Parathyroid adenoma (tissue), 2 donors: ENCODE results near the gene ZNF282.

Experiments
- H2AFZ ChIP-seq: fragments of 300-600 bp; sonication (generic); one replicate; pipeline ENCODE4 v1.7.0; 2017; ENCODE audit warnings: antibody characterized with exemption, mild to moderate bottlenecking
- H3K27ac ChIP-seq: fragments of 300-600 bp; sonication (generic); one replicate; pipeline ENCODE4 v1.7.0; 2017
- H3K27me3 ChIP-seq: fragments of 300-600 bp; sonication (generic); one replicate; pipeline ENCODE4 v1.7.0; 2017; ENCODE audit warnings: low read length; ENCODE audit not compliant: control insufficient read depth, insufficient read depth
- H3K36me3 ChIP-seq: fragments of 300-600 bp; sonication (generic); one replicate; pipeline ENCODE4 v1.7.0; 2017; ENCODE audit warnings: low read length; ENCODE audit not compliant: control insufficient read depth, insufficient read depth
- H3K4me1 ChIP-seq: fragments of 300-600 bp; sonication (generic); one replicate; pipeline ENCODE4 v1.7.0; 2017; ENCODE audit warnings: control low read depth
- H3K4me2 ChIP-seq: fragments of 300-600 bp; sonication (generic); one replicate; pipeline ENCODE4 v1.7.0; 2017; ENCODE audit warnings: low read length
- H3K4me3 ChIP-seq: fragments of 300-600 bp; sonication (generic); one replicate; pipeline ENCODE4 v1.7.0; 2017; ENCODE audit warnings: low read depth, low read length
- H3K79me2 ChIP-seq: fragments of 300-600 bp; sonication (generic); one replicate; pipeline ENCODE4 v1.7.0; 2017; ENCODE audit warnings: control low read depth
- H3K9ac ChIP-seq: fragments of 300-600 bp; sonication (generic); one replicate; pipeline ENCODE4 v1.7.0; 2017; ENCODE audit warnings: mild to moderate bottlenecking
- H3K9me3 ChIP-seq: fragments of 300-600 bp; sonication (generic); one replicate; pipeline ENCODE4 v1.7.0; 2017; ENCODE audit warnings: low read length; ENCODE audit not compliant: control insufficient read depth
- TF ChIP-seq, protein P1 (sequence below): fragments of 300-600 bp; sonication (generic); IDR thresholded peaks from one replicate; pipeline ENCODE4 v1.7.0; 2017; ENCODE audit warnings: antibody characterized with exemption, mild to moderate bottlenecking
- donor health status: primary hyperparathyroidism.

ZNF282 gene

DNA sequence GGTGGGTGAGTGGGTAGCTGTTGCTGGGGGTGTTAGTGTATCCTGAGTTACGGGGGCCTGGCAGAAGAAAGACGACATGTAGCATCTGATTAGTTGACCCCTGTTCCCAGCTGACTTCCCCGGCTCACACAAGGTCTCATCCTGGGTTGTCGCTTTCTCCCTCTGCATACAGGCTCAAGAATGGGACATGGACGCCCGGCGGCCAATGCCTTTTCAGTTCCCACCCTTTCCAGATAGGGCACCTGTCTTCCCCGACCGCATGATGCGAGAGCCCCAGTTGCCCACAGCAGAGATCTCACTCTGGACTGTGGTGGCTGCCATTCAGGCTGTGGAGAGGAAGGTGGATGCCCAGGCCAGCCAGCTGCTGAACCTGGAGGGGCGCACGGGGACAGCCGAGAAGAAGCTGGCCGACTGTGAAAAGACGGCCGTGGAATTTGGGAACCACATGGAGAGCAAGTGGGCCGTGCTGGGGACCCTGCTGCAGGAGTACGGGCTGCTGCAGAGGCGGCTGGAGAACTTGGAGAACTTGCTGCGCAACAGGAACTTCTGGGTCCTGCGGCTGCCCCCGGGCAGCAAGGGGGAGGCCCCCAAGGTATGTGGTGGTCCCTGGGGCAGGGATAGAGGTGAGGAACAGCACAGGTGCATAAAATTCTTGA lies 2.9 kb downstream of the ZNF282 start:
- H3K9ac ChIP-seq: no peak overlapping the region
- H3K4me2 ChIP-seq: no peak overlapping the region
- H2AFZ ChIP-seq: no peak overlapping the region
- no peak overlapping the region for H3K27ac ChIP-seq
- no peaks in the 10 kb centered on the region for H3K4me1 ChIP-seq
- H3K27me3 ChIP-seq: no peaks in the 10 kb centered on the region
- H3K36me3 ChIP-seq: no peaks in the 10 kb centered on the region
- H3K4me3 ChIP-seq: no peak overlapping the region
- H3K79me2 ChIP-seq: peaks cover 49% of the 10 kb centered on the region
- H3K9me3 ChIP-seq: no peaks in the 10 kb centered on the region
- TF ChIP-seq, protein P1, sequence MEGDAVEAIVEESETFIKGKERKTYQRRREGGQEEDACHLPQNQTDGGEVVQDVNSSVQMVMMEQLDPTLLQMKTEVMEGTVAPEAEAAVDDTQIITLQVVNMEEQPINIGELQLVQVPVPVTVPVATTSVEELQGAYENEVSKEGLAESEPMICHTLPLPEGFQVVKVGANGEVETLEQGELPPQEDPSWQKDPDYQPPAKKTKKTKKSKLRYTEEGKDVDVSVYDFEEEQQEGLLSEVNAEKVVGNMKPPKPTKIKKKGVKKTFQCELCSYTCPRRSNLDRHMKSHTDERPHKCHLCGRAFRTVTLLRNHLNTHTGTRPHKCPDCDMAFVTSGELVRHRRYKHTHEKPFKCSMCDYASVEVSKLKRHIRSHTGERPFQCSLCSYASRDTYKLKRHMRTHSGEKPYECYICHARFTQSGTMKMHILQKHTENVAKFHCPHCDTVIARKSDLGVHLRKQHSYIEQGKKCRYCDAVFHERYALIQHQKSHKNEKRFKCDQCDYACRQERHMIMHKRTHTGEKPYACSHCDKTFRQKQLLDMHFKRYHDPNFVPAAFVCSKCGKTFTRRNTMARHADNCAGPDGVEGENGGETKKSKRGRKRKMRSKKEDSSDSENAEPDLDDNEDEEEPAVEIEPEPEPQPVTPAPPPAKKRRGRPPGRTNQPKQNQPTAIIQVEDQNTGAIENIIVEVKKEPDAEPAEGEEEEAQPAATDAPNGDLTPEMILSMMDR: no peak

DNA sequence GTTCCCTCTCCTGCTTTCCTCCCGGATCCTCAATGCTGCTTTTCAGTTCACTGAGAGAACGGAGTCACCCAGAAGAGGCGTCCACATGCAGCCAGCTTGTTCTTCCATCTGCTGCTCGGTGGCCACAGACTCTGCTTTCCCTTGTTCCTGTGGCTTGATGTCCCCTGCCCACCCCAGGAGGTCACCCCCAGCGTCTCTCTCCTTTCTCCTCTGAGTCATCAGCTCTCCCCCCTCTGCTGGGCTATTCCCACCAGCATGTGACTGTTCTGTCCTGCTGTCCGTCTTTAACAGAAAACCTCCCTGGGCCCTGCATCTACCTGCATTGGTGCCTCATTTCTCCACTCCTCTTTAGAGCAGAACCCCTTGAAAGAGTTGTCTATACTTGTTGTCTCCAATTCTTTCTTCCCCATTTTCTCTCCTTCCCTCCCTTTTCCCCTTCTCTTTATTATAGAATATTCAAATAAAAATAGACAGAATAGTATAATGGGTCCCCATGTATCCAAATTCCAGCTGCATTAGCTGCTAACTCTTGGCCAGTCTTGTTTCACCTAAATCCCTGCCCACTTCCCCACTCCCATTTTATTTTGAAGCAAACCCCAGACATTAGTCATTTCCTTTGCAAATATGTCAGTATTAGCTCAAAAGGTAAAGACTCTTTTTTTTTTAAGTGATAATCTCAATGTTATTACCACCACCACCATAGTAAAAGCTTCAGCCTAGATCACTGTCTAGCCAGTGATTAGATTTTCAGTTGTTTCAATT lies 4.1 kb downstream of the ZNF282 start:
- no peaks in the 10 kb centered on the region for H3K36me3 ChIP-seq

DNA sequence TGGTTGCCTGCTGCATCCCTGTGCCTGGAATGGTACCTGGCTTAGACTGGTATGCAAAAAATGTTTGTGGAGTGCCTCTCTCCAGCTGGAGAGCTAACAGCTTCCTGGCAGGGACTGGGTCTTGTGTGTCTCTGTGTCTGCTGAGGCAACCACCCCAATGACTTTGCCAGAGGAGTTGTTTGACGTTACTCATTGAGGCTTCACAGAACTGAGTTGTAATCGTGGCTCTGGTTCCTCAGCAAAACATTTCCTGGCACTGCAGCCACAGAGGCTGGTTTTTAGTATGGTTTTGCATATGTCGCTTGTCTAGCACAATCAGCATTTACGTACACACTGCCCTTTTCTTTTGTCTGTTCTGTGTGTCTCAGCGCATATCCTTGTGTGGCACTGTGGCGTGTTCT lies 7.5 kb downstream of the ZNF282 start:
- H3K4me2 ChIP-seq: no peak overlapping the region
- no peak overlapping the region for H3K9ac ChIP-seq
- no peaks in the 10 kb centered on the region for H3K9me3 ChIP-seq
- TF ChIP-seq, protein P1: no peak
- H3K4me1 ChIP-seq: no peaks in the 10 kb centered on the region
- H3K27ac ChIP-seq: no peak overlapping the region
- peaks cover 37% of the 10 kb centered on the region for H3K79me2 ChIP-seq
- no peak overlapping the region for H3K4me3 ChIP-seq
- no peaks in the 10 kb centered on the region for H3K36me3 ChIP-seq
- no peak overlapping the region for H2AFZ ChIP-seq
- no peaks in the 10 kb centered on the region for H3K27me3 ChIP-seq

More for the DNA sequence above, 4.1 kb downstream of the ZNF282 start:
- no peak overlapping the region for H3K4me2 ChIP-seq
- no peak overlapping the region for H3K4me3 ChIP-seq
- peaks cover 49% of the 10 kb centered on the region for H3K79me2 ChIP-seq
- H2AFZ ChIP-seq: no peak overlapping the region
- no peak overlapping the region for H3K9ac ChIP-seq
- no peaks in the 10 kb centered on the region for H3K27me3 ChIP-seq
- H3K4me1 ChIP-seq: no peaks in the 10 kb centered on the region
- H3K9me3 ChIP-seq: no peaks in the 10 kb centered on the region
- H3K27ac ChIP-seq: no peak overlapping the region
- TF ChIP-seq, protein P1: no peak

DNA sequence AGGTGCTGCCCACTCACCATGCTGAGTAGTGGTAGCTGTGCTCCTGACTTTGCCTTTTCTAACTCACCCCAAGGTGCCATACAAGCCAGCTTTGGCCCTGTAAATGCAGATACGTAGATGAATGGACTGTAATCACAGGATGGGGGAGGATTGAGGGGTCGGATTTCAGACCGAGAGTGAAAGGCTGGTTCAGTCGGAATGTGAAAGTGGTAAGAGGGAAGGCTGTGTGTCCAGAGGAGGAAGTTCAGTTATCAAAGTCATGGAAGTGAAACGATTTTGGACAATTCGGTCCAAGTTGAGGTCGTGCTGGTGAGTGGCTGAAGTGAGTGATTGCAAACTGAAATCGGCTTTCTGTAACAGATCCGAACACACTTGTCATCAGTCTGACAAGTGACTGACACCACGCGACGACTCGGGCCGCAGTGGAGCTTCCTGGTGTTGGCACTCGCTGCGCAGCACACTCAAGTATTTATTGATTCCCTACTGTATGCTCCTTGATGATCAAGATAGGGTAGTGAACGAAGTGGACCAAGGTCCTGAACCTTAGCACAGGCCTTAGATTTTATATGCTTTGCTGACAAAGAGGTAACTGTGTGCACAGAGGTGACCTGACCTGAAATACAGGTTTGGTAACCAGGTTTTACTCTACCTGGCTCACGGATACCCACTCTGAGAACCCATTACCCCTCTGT lies 10.5 kb downstream of the ZNF282 start:
- Histone ChIP-seq H3K9me3 (no peaks in the 10 kb centered on the region), H3K4me2 (peak overlapping the region; percentile 21), H3K9ac (no peak overlapping the region), H3K36me3 (no peaks in the 10 kb centered on the region), H3K79me2 (peaks cover 24% of the 10 kb centered on the region), H2AFZ (no peak overlapping the region), H3K4me1 (no peaks in the 10 kb centered on the region), H3K27me3 (no peaks in the 10 kb centered on the region), H3K27ac (no peak overlapping the region), H3K4me3 (no peak overlapping the region)
- TF ChIP-seq, protein P1: no peak
